Urothelium cell line (cell line): Measurements from ENCODE around the gene NR2F2.

Source experiments
- DNase-seq: peaks from one replicate; pipeline ENCODE4 v3.0.0; 2011; ENCODE audit warnings: low spot score, mixed read lengths
- FAIRE-seq: peaks from 2 replicates; lab custom pipeline; 2011; peaks lifted over from hg19 to GRCh38; lab: Jason Lieb, UNC

Gene NR2F2

DNA sequence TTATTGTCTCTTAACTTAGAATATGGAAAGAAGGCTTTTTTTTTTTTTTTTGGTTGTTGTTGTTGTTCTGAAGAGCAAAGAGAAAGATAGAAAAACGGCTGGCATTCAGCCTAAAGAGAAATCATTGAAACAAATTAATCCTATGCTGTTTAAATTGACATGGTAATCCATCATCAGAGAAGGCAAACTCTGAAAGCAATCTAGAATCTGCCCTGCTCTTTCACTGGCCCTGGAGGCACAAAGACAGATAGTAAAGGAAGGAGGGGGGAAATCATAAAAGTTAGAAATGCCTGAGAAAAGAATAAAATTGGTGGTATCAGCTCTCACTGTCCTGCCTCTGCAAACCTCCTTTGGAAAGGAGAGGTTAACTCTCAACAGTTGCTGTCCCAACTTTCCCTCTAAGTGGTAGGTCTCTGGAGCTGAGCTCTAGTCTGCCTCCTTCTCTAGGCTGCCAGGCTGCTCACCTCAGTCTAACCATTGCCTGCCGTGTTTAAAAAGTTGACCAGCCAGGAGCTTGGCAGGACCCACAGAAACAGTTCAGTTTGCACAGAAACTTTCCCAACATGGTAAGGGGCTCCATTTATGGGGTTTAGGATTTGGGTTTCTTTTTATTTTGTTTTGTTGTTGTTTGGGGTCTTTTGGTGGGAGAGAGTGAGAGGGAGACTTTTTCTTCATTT is 13.4 kb upstream of the NR2F2 start:
- DNase-seq (no peak), FAIRE-seq (no peak)

DNA sequence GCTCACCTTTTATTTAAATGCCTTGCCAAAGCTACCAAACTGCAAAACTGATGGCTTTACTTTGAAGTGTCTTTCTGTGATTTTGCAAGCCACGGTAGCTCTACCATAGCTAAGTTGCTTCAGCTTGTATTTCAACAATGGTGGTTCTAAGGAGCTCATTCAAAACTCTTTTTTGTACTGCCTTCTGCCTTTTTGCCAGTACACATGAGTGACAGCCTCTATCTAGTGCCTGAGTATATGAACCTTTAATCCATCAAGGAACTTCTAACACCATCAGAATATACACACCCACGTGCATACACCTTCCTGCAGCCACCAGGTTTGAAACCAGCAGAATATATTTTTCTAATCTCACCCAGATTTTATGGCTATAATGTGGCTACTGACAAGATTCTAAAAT is 10.4 kb upstream of the NR2F2 start:
- DNase-seq (no peak), FAIRE-seq (no peak)

DNA sequence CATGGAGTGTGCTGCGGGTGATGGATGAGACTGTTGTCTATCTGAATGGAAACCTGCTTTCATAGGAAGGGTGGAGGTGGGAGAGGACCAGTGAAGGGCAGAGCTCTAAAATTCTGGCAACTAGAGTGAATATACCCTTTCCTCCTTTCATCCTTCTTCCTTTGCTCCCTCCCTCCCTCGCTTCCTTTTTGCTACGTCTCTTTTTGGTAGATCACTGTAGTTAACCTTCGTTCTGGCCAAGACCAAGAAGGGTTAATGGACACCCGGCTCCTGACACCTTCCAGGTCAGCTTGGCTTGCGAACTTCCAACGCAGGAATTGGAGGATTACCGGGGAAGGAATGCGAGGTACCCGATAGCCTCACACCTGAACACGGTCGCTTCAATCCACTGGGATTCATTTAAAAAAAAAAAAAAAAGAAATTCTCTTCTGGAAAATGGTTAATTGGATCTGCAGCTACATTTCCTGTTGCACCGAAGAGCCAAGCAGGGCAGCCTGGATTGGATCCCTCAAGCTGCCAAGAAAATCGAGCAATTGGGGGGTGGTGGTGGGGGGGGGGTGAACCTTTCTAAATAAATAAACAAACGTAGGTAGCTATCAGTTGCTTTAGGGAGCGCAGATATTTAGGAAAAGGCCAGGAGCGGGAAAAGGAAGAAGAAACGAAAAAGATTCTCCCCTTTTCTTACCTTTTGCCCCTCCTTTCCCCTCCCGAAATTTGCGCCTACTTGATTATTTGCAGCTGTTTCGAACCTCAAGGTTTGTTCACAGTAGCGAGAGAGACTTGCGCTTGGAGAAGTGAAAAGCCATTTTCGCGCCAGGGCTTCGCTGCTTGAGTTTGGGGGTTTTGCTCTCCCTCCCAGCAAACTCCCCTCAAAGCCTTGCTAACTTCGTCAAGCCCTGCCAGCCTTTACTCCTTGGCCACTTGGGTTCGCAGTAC is 9.5 kb upstream of the NR2F2 start:
- DNase-seq (no peak), FAIRE-seq (no peak)

DNA sequence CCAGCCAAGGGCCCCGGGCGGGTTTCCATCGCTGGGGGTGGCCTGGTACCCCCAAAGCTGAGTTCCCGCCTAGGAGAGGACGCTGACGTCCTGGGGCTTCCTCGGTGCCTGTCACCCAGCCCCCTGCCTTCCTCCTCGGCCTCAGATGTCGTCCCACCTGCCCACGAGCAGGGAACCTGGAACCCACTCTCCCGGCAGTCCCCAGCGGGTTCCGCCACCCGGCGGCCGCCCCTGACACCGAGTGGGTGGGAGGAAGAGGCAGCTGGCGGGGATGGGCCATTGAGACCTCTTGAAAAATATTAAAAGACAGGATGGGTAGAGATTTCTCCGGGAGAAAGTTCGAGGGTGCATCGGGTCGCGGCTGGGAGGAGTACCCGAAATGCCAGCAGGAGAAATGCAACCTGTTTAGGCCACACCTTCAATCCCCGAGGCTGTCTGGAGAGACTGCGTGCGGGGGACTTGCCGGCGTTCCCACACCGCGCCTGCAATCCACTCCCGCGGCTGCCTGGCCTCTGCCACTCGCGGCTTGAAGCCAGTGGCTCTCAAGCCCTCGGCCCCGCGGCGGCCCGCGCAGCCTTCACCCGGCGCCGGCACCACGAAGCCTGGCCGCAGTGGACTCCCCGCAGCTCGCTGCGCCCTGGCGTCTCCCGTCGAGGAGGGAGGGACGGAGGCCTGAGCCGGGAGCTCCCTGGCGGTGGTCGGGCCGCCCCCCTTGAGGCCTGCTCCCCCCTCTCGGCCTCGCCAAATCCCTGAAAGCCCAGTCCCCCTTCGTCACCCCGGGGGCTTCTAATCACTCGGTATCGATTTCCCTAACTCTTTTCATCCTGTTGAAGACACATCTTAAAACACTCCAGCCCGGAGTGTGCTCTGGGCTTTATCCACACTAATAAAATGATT is 8.6 kb upstream of the NR2F2 start:
- no peak for FAIRE-seq
- DNase-seq, result no peak

DNA sequence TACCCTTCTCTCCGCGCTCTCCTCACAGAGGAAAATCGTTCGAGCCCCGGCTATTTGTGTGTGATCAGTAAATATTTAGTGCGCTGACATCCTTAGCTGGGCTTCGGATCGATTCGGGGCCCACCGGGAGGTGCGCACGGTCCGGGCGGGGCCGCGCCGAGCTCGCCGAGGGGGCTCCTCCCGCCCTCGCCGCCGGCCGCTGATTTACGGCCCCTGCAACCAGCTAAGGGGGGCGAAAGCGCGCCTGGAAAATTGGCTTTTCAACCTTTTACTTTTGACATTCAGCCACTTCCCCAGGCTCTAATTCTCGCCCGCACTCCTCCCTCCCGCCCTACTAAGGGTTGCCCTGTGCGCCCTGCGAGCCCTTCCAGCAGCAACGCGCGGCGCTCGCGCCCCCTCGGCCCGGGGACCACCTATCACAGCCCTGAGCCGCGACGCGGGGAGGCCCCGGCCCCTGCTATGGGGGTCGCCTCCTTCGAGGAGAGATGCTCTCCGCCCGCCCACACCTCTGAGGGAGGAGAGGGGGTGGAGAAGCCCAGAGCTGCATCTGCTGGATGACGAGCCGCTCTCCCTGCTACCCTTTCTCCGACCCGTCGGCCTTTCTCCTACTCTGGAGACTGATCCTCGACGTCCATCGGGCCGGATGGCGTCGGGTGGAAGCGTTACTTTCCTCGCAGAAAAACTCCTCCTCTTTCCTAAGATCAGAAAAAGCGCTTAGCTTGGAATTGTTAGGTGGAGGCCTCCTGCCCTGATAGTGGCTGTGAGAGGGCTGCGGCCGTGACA is 7.8 kb upstream of the NR2F2 start:
- FAIRE-seq (no peak), DNase-seq (no peak)

DNA sequence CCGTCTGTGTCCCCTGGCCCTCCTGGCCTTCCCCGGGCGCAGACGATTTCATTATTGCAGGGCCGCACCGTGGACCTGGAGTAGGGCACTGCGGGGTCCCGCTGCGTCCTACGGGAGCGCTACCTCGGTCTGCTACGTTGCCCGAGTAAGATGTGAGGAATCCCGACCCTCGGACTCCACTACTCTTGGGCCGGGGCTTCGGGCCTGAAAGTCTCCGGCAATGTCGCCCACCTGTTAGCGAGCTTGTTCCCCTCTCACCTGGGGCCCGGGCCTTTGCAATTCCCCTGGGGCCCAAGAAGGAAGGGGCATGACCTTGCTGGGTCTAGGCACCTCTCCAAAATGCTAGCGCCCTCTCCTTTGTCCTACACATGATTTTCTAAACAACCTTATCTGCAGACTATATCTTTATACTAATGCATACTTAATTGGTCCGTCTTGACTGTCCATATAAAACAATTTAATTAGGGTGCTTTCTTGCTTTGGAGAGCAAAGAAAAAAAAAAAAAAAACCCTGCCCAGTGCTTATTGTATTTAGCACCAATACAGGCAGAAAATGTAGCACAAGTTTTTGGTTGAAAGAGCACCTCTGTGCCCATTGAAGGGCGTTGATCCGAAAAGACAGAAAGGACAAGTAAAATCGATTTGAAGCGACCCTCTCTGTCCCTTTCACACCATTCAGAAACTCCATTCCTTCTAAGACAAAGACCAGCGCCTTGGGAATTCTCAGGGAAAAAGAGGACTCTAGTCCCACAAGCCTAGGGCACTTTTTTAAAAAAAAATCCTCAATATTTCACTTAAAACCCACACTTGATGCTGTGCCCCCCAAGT is 7.0 kb upstream of the NR2F2 start:
- FAIRE-seq, result no peak

DNA sequence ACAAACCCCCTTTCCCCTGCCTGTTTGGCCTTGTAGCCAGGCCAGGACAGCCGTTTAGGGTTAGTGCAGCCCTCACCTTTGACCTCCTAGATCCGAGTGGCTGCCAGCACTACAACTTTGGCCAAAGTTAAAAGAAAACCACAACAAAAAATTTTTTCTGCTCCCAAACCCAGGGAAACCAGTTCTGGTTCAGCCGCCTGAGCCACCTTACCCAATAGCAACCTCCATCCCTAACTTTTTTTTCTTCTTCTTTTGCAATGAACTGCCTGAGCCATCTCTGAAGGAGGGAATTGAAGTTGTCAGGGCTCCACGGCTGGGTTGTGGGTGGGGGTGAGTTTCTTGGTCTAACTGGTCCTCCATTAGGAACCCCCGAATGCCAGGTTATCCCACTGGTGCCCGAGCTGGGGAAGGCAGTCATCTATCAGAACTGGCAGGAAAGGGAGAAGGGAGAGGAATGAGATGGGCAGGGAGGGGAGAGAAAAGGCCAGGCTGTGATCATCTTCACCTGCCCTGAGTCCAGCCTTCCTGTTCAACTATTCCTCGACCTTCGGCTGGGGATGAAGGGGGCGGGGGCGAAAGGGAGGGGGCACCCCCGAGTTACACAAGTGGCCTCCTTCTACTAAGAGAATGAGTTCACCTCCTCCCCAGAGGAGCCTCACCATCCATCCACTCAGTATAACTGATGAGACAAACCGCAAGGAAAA is 6.2 kb upstream of the NR2F2 start:
- no peak for DNase-seq
- no peak for FAIRE-seq

More for the DNA sequence above, 7.0 kb upstream of the NR2F2 start:
- no peak for DNase-seq

DNA sequence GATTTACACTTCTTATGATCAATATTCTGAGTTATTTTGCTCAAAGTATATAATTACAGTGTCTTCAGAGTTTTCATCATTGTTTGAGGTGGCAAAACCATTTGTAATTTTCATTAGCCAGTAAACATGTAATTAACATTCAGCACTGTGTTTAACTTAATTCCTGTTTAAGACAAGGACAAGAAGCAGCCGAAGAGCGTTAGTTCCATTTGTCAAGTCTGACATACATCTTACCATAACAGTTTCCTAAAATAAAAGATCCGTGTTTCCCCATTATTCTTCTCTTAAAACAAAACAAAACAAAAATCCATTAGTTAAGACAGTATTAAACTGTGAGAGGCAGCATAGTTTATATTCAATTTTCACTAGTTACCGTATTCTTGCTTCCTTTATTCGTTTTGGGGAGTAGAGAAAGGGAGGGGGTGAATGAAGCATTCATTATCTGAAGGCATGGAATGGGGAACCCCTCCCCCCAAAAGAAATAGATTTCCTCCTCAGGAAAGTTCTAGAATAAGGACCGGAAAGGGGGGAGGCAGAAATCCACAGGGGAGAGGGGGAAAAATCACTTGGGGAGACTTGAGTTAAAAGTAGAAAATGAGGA is 5.5 kb upstream of the NR2F2 start:
- FAIRE-seq, result no peak

DNA sequence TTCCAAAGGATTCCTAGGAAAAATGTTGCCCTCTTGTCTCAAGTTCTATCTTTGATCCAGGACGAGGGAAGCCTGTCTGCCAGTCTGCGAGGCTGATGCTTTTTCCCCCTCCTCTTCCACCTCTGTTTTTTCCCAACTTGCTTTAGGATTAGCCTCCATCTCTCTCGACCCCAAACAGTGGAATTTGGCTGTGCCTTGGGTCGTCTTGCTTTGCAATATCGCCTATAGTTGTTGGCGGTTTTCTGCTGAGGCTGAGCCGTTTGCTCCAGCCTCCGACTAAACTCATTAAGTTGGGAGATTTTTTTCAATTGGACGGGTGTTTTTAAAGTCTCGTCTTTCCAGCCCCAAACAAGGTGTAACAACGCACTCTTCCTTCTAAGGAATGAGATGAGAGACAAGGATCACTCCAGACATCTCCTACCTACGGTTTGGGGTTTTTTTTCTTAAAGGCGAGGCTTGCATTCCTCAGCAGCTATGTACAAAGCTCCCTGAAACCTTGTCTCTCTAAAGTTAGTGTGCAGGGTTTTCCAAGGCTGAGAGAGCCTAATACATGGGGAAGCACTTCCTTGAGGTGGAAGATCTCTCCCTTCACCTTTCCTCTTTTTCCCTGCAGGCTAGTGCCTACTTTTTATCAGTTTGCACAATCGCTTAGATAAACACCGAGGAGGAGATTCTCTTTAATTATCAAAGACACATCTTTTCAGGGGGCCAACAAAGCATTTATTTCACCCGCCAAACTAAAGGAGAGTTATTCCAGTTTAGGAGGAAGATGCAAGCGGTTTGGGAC is 4.8 kb upstream of the NR2F2 start:
- no peak for FAIRE-seq
- no peak for DNase-seq

More for the DNA sequence above, 5.5 kb upstream of the NR2F2 start:
- DNase-seq, result no peak

DNA sequence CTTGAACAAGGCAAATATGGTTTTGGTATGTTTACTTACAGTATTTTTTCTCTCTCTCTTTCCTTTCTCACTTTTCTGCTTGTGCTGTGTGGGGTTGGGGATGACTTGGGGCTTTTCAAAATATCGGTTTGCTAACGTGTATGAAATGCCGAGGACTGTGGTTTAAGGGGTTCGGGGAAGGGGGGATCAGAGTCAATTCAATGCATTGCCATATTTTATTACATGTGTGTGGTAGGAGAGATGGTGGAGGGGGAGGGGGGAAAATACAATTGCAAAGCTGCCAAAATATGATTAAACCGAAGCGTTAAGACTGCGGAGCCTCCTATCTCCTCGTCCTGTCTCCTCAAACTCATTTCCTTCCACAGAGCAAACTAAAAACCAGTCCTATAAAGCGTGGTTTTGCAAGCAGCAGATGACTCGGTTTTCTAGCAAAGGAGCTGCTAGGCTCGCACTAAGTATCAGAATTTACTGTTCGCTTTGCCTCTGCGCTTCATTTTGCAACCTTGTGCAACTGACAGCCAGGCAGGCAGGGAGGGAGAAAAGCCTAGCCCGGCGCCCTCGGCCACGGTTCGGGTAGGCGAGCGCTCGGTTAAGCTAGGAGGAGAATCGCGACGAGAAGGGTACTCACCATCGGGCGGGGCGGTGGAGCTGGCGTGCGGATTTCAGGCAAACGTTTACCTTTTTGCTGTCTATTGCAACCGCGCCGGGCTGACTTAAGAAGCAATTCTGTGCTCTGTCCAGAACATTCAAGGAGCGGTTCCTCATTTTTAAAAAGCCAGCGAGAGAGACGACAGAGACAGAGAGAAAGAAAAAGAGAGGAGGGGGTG is 4.0 kb upstream of the NR2F2 start:
- DNase-seq (no peak), FAIRE-seq (no peak)

DNA sequence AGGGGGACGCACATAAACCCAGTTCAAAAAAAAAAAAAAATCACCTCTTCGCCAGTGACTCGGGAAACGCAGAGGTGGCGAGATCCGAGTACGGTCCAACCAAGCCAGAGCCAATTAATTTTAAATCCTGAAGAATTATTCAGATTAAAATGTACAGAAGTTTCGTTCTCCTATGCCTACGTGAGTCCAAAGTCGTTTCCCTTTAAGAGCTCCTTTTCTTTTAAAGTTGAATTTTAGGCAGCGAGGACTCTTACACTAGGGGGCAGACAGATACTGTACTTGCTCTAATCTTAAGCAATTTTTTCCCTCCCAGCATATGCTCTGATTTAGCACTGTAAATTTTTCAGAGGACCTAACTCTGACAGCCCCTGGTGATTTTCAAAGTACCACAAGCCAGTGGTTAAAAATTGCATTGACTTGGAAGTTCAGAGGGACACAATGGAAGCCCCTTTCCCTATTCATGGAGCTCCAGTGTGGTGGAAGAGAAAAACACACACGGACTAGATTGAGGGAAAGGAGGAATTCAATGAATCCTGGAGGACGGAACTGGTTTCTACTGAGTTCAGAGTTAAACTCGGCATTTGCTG is 3.3 kb upstream of the NR2F2 start:
- FAIRE-seq (no peak), DNase-seq (peak; percentile 58)

DNA sequence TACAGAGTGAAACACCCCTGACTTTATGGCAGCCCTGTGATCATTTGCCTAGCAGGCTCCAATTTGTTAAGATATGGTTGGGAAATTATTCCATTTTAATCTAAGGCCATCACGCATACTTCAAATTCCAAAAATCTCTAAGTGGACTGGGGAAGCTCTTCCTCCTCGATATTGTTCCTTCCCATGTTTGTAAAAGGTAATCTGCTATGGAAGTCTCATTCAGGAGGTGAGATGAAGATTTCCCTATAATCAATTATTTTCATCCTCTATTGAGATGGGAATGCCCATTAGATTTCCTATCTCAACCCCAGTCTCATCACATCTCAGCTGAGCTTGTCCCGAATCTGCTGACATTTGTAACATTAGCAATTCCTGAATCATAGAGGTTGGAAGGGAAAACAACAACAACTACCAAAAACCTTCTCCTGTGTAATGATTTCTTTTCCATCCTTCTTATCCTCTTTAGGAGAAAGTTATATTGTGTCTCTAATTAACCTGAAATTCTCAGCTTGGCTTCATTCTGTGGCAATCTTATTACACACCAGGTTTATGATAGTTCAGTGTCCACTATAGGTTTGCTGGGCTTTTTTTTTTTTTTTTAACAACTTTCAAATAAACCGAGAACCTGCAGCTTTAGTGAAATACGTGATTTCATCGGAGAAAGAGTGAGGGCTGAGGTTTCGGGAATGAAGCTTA is 2.2 kb upstream of the NR2F2 start:
- DNase-seq (no peak), FAIRE-seq (no peak)

DNA sequence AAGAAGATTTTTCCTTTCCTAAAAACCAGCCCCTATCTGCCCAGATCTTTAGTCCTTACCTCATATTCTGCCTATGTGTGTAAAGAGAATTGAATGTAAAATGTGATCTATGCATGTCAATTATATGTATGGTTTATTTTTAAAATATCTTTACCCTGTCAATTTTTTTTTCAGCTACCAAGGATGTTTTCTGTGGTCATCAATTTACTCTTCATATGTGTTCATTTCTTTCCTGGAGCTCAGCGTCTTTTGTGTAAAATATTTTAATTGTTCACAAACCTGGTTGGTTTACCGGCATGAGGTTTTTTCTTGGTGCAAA is 1.7 kb upstream of the NR2F2 start:
- FAIRE-seq (no peak), DNase-seq (no peak)

DNA sequence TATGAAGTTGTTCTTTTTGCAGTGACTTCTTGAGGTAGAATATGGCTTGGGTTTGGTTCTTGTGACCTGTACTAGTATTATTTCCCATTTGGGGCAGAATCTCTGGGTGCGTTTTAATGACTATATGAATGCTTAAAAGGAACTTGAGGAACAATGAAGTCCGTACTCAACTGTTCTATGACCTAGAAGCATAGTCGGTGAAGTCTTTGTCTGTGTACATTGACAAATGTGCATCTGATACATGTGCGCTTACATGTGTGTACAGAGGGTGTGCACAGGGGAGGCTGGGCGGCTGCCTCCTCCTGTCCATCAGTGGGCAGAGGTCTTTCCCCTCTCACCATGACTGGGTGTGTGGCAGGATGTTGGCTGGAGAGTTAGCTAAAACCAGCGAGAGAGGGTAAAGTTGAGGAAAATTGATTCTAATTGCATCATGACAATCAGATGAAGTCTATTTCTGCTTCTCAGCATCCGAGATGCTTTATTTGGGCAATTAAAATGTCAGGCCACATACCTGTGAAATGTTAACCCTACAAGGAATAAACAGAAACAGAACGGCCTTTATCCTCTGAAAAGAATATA is 1.0 kb upstream of the NR2F2 start:
- FAIRE-seq (no peak), DNase-seq (no peak)

DNA sequence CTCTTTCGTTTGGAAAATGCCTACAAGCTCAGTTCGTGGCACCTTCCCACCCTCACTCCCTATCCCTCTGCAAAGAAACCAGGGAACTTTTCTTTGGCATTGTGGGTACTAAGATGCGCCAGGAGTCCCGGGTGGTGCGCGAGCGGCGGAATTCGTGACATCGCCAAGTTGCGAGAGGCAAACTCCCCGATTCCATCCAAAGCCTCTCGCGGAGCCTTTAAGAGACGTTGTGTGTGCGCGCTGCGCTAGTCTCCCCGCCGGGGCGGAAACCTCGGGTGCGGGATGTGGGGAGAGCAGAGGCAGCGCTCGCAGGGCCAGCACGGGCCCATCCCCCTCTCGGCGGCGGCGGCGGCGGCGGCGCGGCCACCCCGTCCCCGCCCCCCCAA is 443 bp upstream of the NR2F2 start:
- no peak for DNase-seq
- FAIRE-seq, result no peak
